HEK293T (cell line): ENCODE measurements around the gene LDAF1.

Experiments
- ARNT ChIP-seq: fragments of 450-650 bp; IDR thresholded peaks from 2 replicates; pipeline ENCODE4 v1.6.1; 2017; ENCODE audit warnings: mild to moderate bottlenecking
- FOXA1 ChIP-seq: fragments of 450-650 bp; IDR thresholded peaks from 2 replicates; pipeline ENCODE4 v1.6.1; 2016; ENCODE audit warnings: mild to moderate bottlenecking
- LEF1 ChIP-seq: fragments of 450-650 bp; IDR thresholded peaks from 2 replicates; pipeline ENCODE4 v1.6.1; 2017; ENCODE audit warnings: mild to moderate bottlenecking, borderline replicate concordance
- NFRKB ChIP-seq: fragments of 450-650 bp; IDR thresholded peaks from 2 replicates; pipeline ENCODE4 v1.6.1; 2016; ENCODE audit warnings: mild to moderate bottlenecking, moderate library complexity
- SUZ12 ChIP-seq: fragments of 450-650 bp; IDR thresholded peaks from 2 replicates; pipeline ENCODE4 v1.6.1; 2016; ENCODE audit warnings: mild to moderate bottlenecking
- TARDBP ChIP-seq: fragments of 450-650 bp; IDR thresholded peaks from 2 replicates; pipeline ENCODE4 v1.6.1; 2016

- TF ChIP-seq SUZ12, result no peak
- no peak for TF ChIP-seq ARNT
- no peak for TF ChIP-seq FOXA1
- no peak for TF ChIP-seq NFRKB
- no peak for TF ChIP-seq LEF1
- TF ChIP-seq TARDBP, result no peak
These were observed 5.1 kb downstream of the LDAF1 start for GRCh38 chr16:21163576-21163975.
